Activated B cell treated with CpG ODN at 0.5 μM for 24 hours (primary cell): Measurements from ENCODE around the gene FAM83G. TPM values are rescaled to one million over a fixed set of nuclear protein-coding genes. Genes with fewer than 3 reads are reported as not detected.

ENCODE experiments used
- ATAC-seq: fragments of 200-7000 bp; cut with Tn5 transposase; one replicate; pipeline ENCODE4 v1.10.0; 2021; ENCODE audit warnings: low read depth, mild to moderate bottlenecking, moderate library complexity
- CTCF ChIA-PET: fragments of 350-600 bp; sonication (Branson Sonifier 250); formaldehyde crosslinking; loops from one replicate; lab custom pipeline; 2021; ENCODE audit warnings: antibody characterized with exemption; lab: Charles Lee
- POLR2A ChIA-PET: fragments of 350-600 bp; sonication (Branson Sonifier 250); formaldehyde crosslinking; loops from one replicate; lab custom pipeline; 2021; ENCODE audit warnings: antibody characterized with exemption; lab: Charles Lee
- DNase-seq: peaks from one replicate; pipeline ENCODE4 v3.0.0; 2022
- H3K27ac Mint-ChIP-seq: one replicate; pipeline ENCODE4 v1.8.0; 2020; ENCODE audit warnings: mixed read lengths
- H3K27me3 Mint-ChIP-seq: one replicate; pipeline ENCODE4 v1.8.0; 2021; ENCODE audit warnings: mixed read lengths
- H3K36me3 Mint-ChIP-seq: one replicate; pipeline ENCODE4 v1.8.0; 2021; ENCODE audit warnings: low read depth, mixed read lengths
- H3K4me1 Mint-ChIP-seq: one replicate; pipeline ENCODE4 v1.8.0; 2021; ENCODE audit warnings: mixed read lengths
- H3K4me3 Mint-ChIP-seq: one replicate; pipeline ENCODE4 v1.8.0; 2020; ENCODE audit warnings: mild to moderate bottlenecking, mixed read lengths
- H3K9me3 Mint-ChIP-seq: one replicate; pipeline ENCODE4 v1.8.0; 2020; ENCODE audit warnings: mixed read lengths
- intact Hi-C: fragments of 100-400 bp; cut with micrococcal nuclease; formaldehyde crosslinking; loops from one replicate; pipeline ENCODE4 v1.15.1; 2024
- total RNA-seq: library from RNA; stranded (reverse); gene quantifications from 2 replicates; pipeline ENCODE4 v1.2.3, GENCODE V29; 2022
- TF ChIP-seq, protein P1 (sequence below): fragments of 200-600 bp; IDR thresholded peaks from one replicate; pipeline ENCODE4 v1.8.0; 2022; ENCODE audit warnings: antibody characterized with exemption, mild to moderate bottlenecking

Gene FAM83G
- total RNA-seq, 1 donor from 2014 or later, result 13.9 TPM

DNA sequence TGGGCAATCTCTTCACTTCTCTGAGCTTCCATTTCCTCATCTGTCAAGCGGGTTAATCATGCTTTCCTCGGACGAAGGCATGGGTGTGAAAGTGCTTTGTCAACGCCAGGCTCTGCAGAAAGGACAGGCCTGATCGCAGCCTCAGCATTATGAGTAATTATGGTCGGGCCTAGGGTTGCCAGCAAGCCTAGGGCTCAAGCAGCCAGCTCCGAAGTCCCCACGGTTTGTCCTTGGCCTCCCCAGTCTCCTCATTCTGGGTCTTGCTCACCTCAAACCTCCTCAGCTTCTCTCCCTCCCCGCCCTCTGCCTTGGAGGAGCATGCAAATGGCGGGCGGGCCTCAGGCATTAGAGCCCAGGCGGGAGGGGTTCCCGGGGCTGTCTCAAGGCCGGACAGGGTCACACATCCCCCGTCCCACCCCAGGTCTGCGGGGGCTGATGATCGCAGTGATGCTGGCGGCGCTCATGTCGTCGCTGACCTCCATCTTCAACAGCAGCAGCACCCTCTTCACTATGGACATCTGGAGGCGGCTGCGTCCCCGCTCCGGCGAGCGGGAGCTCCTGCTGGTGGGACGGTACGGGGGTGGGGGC is 10.2 kb upstream of the FAM83G start:
- intact Hi-C loops, result loop anchor here (10.0 kb wide), 2 partner anchors 50 to 100 kb away; no protein-coding TSS in a partner anchor
- no peak overlapping the region for H3K4me3 Mint-ChIP-seq
- TF ChIP-seq, protein P1, sequence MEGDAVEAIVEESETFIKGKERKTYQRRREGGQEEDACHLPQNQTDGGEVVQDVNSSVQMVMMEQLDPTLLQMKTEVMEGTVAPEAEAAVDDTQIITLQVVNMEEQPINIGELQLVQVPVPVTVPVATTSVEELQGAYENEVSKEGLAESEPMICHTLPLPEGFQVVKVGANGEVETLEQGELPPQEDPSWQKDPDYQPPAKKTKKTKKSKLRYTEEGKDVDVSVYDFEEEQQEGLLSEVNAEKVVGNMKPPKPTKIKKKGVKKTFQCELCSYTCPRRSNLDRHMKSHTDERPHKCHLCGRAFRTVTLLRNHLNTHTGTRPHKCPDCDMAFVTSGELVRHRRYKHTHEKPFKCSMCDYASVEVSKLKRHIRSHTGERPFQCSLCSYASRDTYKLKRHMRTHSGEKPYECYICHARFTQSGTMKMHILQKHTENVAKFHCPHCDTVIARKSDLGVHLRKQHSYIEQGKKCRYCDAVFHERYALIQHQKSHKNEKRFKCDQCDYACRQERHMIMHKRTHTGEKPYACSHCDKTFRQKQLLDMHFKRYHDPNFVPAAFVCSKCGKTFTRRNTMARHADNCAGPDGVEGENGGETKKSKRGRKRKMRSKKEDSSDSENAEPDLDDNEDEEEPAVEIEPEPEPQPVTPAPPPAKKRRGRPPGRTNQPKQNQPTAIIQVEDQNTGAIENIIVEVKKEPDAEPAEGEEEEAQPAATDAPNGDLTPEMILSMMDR, result no peak
- H3K4me1 Mint-ChIP-seq, result peaks cover 10% of the 10 kb centered on the region
- ChIA-PET CTCF (no interaction called here), POLR2A (no interaction called here)
- H3K36me3 Mint-ChIP-seq, result peaks cover 6% of the 10 kb centered on the region
- DNase-seq, result no peak
- no peaks in the 10 kb centered on the region for H3K9me3 Mint-ChIP-seq
- H3K27ac Mint-ChIP-seq, result no peak overlapping the region
- no peak for ATAC-seq
- H3K27me3 Mint-ChIP-seq, result no peaks in the 10 kb centered on the region

DNA sequence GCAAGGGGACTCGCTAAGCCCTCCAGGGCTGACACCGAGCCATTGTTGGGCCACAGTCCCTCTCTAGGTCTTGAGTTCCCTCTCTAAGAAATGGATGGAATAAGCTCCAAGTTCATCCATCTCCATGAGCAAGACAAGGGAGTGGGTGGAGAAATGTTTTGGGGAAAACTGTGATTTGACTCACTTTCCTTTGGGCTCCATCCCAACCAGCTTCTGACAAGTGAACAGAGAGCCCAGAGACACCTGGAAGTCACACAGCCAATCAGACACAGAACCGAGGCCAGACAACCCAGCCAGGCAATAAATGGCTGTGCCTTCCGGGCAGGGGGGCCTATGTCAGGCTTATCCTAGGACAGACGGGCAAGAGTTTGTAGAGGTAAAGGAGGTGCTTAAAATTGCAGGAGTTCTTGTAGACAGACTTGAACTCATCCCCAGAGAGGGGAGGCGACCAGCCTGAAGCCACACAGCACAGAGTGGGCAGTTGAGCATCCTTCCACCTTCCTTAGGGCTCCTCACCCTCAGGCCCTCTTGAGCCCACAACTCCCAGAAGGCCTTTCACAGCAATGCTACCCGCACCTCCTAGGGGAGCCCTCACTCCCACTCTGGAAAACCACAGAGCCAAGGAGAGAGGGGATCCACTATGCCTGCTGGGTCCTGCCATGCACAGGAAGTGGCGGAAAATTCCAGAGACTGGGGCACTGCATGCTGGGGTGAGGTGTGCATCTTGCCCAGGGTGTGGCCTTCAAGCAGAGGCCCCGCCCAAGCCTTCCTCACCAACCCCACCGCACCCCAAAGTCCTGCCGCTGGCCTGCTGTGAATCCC is 9.5 kb upstream of the FAM83G start:
- H3K4me3 Mint-ChIP-seq, result no peak overlapping the region
- H3K9me3 Mint-ChIP-seq, result no peaks in the 10 kb centered on the region
- peaks cover 3% of the 10 kb centered on the region for H3K36me3 Mint-ChIP-seq
- intact Hi-C loops, result loop anchor here (10.0 kb wide), 2 partner anchors 49 to 99 kb away; no protein-coding TSS in a partner anchor
- no peak overlapping the region for H3K27ac Mint-ChIP-seq
- TF ChIP-seq, protein P1, result no peak
- ChIA-PET CTCF (no interaction called here), POLR2A (no interaction called here)
- peaks cover 6% of the 10 kb centered on the region for H3K4me1 Mint-ChIP-seq
- H3K27me3 Mint-ChIP-seq, result no peaks in the 10 kb centered on the region
- no peak for ATAC-seq
- DNase-seq, result no peak

DNA sequence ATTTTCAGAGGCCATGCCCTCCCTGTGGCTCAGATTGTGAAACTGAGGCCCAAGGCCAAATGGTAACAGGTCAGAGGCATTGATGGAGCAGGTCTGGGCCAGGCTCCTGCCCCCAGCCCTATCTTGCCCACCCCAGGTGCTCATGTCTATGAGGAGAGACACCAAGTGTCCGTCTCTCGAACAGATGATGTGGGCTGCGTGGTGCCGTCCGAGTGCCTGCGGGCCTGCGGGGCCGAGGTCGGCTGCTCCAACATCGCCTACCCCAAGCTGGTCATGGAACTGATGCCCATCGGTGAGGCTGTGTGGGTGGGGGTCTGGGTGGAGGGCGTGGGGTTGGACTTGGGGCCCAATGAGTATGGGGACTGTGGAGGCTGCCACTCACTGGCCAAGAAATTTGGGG is 8.7 kb upstream of the FAM83G start:
- Mint-ChIP-seq H3K27me3 (no peaks in the 10 kb centered on the region), H3K4me1 (peaks cover 2% of the 10 kb centered on the region), H3K36me3 (no peaks in the 10 kb centered on the region), H3K9me3 (no peaks in the 10 kb centered on the region), H3K27ac (no peak overlapping the region), H3K4me3 (no peak overlapping the region)
- CTCF ChIA-PET, result no interaction called here
- intact Hi-C loops, result loop anchor here (10.0 kb wide), 2 partner anchors 48 to 98 kb away; no protein-coding TSS in a partner anchor
- TF ChIP-seq, protein P1, result no peak
- POLR2A ChIA-PET, result no interaction called here
- ATAC-seq (no peak), DNase-seq (no peak)

DNA sequence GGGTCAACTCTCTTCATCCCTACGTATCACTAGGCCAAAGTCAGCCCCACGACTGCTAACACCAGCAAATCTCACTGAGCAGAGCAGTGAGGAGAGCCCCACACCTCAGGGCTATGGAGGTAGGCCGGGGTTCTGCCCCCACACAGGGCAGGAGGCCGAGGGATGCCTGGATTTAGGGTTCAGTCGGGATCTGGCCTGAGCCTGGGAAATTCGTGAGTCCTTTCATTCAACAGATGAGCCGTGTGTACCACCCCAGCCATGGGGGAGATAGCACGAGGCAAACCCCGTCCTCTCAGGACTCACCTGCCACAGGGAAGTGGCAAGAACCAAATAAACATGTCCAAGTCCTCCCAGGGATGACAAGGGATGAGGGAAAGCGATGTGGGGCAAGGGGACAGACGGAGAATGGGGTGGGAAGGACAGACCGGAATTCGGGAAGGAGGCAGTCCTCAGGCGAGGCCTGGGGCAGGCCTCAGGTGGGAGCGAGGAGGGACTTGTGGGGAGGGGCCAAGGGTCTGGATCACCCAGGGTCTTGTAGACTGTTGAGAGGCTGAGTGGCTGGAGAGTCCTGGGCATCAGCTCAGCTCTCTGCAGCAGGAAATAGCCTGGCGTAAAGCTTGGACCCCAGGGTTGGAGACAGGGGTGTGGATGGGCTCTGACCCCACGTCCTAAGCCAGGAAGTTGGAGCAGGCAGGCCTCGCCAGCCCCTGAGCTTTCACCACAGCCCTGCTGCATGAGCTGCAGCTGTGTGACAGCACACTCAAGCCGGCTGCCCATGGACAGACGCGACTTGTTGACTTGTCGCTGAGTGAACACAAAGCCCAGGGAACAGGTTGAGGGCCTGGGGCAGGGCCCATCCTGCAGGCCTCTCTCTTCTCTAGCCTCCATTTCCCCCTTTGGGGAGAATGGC is 7.9 kb upstream of the FAM83G start:
- POLR2A ChIA-PET, result interaction anchor here (0.5 kb wide), 1 partner anchor 229 kb away, joined by 5 read pairs; no protein-coding TSS in a partner anchor
- CTCF ChIA-PET, result no interaction called here
- H3K27ac Mint-ChIP-seq, result no peak overlapping the region
- no peaks in the 10 kb centered on the region for H3K27me3 Mint-ChIP-seq
- H3K9me3 Mint-ChIP-seq, result no peaks in the 10 kb centered on the region
- ATAC-seq (no peak), DNase-seq (no peak)
- no peaks in the 10 kb centered on the region for H3K36me3 Mint-ChIP-seq
- H3K4me3 Mint-ChIP-seq, result no peak overlapping the region
- TF ChIP-seq, protein P1, result no peak
- intact Hi-C loops, result loop anchor here (10.0 kb wide), 2 partner anchors 48 to 98 kb away; no protein-coding TSS in a partner anchor
- H3K4me1 Mint-ChIP-seq, result peaks cover 2% of the 10 kb centered on the region
